GM21515 (cell line): Measurements from ENCODE around the gene LCN12.
A peak's percentile ranks its signal among the peaks of the same experiment; 100 is the strongest.
"Not testable (repeated sequence)": the region's sequence is repeated elsewhere in the genome, so short reads cannot be mapped to it uniquely, and the experiment has no call there.

ENCODE experiments used
- ATAC-seq: cut with Tn5 transposase; IDR thresholded peaks from one replicate; pipeline ENCODE4 v1.9.1; 2021; ENCODE audit not compliant: unreplicated experiment

Gene LCN12

DNA sequence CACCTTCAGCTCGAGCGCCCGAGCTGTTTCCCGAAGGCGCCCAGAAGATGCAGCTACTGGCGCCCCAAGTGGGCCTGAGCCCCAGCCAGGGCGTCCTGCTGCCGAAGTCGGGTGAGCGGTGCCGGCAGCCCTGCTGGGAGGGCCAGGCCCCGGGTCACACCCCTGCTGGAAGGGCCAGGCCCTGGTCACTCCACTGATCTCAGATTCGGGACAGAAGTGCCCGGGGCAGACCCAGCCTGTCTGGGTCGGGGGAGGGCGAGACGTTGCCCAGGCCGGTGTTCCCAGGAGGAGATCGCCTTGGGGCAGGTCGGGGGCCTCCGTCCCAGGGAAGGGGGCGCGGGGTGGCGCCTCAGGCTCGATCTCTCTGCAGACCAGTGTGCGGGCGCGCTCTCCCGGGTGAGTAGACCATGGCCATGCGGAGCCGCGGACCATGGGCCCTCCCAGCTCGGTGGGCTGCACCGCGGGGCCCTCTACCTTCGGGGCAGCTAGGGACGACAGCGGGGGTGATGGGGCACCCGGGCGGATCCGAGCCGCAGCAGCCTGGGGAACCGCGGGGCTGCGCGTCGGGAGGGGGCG is 33.0 kb downstream of the LCN12 start:
- ATAC-seq = no peak

DNA sequence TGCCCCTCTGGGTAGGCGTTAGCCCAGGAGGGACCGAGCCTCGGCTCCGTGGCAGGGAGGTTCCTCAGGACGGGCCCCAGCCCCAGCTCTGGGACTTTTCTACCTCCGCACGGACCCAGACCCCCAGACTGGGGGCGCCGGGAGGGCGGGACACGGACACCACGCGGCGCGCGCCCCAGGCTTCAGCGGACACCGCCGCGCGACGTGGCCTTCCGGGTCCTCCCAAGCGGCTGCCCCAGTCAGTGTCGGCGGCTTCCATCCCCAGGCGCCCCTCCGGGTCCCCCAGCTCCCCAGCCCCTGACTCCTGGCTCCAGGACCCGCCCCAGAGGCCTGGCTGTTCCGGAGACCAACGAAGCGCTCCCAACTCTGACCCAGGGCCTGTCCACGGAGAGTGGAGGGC is 33.8 kb downstream of the LCN12 start:
- no peak for ATAC-seq

DNA sequence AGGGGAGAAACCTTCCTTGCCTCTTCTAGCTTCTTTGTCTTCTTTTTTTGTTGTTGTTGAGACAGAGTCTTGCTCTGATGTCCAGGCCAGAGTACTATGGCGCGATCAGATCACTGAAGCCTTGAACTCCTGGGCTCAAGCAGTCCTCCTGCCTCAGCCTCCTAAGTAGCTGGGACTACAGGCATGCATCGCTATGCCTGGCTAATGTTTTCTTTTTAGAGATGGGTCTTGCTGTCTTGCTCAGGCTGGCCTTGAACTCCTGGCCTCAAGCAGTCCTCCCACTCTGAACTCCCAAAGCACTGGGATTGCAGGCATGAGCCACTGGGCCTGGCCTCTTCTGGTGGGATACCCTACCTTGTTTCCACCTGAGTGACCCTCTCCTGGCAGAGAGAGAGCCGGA is 36.8 kb downstream of the LCN12 start:
- ATAC-seq = no peak

DNA sequence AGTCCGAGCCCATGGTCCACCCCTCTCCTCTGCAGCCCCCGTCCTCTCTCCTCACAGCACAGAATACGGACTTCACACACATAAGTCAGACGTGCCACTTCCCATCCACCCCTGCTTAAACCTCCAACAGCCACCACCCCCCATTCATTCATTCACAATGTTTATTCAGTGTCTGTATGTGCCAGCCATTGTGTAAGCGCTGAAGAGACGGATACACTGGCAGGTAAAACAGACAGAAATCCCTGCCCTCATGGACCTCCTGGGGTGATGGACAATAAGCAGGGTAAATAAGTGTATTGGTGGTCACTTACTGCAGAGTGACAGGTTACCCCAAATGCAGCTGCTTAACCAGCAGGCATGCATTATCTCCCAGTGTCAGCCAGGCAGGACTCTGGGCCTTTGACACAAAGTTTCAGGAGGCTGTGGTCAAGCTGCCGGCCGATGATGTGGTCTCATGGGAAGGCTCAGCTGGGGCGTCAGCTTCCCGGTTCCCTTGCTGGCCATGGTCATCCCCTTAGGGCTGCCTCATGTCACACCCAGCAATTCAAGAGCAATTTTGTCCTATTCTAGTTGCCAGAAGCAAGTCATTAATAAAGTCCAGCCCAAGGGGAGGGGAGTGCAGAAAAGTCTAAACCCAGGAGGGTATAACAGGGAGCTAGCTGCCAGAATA is 38.3 kb downstream of the LCN12 start:
- ATAC-seq = no peak

DNA sequence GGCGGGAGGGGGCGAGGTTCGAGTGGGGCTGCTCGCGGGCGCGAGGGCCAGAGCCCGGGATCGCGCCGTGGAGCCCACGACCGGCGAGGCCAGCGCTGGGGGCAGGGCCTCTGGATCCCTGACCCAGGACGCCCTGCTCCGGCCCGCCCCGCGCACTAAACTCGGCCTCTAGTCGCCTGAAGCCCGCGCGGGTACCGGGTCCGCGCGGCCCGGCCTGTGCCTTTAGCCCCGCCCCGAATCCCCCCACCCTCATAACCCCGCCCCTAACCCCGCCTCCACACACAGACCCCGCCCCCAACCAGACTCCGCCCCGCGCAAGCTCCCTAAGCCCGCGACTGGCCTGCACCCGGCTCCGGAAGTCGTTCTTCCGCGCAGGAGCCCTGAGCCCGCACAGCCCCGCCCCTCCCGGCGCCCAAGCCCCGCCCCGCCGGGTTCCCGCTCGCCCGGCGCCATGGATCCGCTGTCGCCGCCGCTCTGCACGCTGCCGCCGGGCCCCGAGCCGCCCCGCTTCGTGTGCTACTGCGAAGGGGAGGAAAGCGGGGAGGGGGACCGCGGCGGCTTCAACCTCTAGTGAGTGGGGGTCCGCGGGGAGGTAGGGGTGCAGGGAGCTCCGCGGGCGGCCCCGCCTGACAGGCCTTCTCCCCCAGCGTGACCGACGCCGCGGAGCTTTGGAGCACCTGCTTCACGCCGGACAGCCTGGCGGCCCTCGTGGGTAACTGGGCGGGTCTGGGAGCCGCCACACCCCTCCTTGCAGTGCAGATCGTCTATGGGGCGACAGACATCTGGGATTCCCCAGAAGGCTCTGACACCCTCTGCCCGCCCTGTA is 40.1 kb downstream of the LCN12 start, which contains the start of gene PAXX:
Gene PAXX, plus strand, starts transcription at position 430 of the 826 bp plus-strand sequence. Its CDS starts 22 bp downstream, at position 452.
- ATAC-seq = peak; percentile 69

DNA sequence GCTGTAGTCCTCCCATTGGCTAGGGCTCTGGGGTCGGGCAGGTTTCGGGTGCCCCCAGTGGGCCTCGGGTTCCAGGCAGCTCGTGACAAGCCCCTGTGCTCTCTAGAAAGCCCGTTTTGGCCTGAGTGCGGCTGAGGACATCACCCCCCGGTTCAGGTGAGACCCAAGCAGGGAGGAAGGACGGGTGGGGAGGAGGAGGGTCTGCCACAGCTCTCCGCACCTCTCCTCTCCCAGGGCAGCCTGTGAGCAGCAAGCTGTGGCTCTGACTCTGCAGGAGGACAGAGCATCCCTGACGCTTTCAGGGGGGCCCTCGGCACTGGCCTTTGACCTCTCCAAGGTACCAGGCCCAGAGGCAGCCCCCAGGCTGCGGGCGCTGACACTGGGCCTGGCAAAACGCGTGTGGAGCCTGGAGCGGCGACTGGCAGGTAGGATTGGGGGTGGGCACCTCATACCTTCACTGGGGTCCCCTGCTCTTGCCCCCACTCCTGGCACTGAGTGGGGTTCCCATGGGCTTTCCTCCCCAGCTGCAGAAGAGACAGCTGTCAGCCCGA is 40.8 kb downstream of the LCN12 start:
- ATAC-seq = no peak

DNA sequence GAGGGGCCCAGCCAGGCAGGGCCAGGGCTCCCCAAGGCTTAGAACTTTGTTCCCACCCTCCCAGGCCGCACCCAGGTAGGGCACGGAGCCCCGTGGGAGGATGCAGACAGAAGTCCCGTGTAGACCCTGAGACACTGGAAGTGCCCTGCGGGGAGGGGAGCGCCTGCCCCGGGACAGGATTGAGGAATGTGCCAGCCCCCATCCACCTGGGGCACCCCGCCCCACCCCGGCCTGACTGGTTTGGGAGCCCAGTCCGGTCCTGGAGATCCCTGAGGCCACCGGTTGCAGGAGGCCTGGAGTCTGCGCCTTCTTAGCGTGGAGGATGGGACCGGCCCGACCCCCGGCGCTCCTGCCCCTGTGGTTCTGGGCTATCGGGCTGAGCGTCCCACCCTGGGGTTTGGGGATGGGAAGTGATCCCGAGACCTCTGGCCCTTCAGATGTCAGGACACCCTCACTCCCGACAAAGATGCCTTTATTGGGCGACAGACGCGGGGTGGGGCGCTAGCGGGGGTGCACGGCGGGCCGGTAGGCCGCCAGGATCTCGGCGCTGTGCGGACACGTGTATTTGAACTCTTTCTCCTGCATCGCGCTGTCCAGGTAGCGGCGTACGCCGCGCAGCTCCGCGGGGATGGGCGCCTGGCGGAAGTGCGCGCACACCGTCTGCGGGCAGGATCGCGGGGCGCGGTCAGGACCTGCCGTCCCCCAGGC is 42.3 kb downstream of the LCN12 start:
- no peak for ATAC-seq

DNA sequence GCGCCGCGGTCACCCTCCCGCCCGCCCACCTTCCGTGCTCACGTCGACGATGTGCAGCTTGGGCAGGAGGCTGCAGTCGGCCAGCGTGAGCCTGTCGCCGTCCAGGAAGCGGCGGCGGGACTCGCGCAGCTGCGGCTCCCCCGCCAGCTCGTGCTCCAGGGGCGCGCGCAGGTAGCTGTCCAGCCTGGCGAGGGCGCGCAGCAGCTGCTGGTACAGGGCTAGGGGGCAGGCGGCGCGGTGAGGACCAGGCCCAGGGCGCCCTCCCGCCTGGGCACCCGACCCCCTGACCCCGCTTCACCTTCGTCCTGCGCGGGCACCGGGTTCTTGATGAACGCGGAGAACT is 42.8 kb downstream of the LCN12 start:
- ATAC-seq = no peak

DNA sequence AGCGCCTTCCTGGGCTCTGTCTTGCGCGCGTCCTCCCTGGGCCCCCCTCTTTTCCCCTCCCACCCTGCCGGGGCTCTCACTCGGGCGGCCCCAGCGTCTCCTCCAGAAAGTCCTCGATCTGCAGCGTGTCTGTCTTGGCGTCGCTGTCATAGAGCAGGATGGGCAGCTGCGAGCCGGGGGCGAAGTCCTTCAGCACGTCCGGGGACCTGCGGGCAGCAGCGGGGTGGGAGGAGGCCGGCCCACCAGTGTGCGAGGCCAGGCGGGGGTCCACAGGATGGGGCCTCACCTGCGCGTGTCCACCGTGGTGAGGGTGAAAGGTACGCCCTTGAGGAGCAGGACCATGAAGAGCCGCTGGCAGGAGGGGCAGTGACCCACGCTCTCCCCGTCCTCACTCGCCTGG is 43.3 kb downstream of the LCN12 start:
- ATAC-seq = no peak

DNA sequence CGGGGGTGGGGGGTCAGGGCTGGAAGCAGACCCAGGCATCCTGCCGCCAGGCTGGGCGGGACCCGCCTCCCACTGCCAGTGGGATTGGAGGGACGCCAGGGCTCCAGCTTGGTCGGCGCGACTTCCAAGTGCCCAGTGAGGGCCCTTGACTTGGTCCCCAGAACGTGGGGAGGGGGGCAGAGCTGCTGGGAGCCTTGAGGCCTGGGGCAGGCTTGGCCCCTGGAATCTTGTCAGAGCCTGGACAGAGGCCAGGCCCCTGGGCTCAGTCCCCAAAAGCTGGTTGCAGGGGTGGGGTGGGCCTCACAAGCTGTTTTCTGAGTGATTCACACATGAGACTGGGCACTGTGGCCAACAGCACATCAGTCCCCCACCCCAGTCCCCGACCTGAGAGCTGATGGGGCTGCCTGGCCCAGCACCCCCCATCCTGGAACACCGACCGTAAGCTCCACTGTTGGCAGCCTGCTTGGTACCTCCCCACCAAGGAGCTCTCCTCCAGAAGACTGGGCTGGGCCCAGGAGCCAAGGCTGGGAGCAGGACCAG is 43.8 kb downstream of the LCN12 start:
- no peak for ATAC-seq

DNA sequence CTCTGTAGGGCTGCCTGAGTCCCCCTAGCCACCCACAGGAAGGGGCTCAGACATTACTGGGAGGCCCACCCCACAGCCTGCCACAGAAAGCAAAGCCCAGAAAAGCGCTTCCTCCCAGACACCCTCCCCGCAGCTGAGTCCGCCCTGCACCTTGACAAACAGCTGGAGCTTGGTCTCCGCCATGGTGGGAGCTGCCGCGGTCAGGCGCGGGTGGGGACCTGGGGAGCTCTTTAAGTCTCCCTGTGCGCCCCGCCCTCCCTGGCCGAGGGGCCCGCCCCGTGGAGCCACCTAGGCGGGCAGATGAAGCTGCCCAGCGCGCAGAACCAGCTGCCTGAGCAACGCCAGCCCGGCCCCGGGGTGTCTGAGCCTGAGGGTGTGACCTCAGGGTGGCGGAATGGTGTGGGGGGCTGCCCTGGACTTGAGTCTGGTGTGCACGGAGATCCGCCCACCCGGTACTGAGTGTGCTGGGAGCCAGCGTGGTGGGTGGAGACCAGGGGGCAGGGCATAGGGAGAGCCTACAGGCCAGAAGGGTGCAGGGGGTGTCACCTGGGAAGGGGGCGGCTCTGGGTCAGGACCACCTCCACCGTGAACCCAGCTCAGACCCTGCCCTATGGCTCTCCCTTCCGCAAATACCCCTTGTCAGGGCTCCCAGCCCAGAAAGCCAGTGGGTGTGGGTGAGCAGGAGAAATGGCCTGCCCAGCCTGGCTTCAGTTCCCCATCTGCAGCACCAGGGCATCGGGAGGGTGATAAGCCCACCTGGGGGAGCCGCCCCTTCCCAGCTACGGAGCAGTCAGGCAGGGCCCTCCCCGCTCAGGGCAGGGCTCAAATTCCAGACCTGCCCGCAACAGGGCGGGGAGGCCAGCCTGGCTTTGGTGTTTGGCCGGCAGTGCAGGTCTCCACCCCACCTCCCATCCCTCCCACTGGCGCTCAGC is 44.6 kb downstream of the LCN12 start, which contains the start of gene CLIC3:
Gene CLIC3, minus strand, starts transcription at position 208 of the 932 bp plus-strand sequence. Its CDS starts 25 bp downstream, at position 183.
- no peak for ATAC-seq

DNA sequence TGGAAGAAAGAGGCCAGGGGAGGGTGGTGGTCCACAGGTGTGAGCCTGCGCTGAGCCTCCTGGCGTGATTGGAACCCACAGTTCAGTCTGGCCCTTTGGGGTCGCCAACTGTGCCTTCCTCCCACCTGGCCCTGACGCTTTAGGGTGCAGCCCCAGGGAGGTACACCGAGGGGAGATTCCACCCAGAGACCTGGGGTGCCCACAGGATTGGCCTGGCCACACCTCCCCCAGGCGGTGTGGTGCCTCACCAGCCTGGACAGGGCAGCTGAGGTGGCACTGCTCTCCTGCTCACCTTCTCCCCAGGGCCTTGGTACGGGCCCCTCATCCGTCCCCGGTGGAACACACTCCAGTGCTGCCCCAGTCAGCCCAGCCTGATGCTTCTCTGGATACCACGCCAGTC is 45.3 kb downstream of the LCN12 start:
- no peak for ATAC-seq

DNA sequence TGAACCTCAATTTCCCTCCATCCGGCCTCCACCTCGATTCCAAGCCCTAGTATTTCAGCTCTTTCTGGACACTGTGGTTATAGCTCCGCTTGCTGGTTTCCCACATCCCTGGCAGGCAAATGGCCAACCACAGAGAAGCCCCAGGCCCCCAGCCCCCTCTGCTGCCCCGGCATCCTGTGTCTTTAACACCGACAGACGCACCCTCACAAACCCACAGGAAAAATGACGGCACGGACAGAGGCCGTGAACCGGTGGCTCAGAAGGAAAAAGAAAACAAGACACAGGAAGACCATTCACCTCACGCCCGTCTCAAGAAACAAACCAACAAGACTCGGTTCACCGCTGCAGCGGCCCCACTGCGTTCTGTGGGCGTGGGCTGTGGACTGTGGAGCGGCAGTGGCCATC is 45.8 kb downstream of the LCN12 start:
- ATAC-seq = no peak

DNA sequence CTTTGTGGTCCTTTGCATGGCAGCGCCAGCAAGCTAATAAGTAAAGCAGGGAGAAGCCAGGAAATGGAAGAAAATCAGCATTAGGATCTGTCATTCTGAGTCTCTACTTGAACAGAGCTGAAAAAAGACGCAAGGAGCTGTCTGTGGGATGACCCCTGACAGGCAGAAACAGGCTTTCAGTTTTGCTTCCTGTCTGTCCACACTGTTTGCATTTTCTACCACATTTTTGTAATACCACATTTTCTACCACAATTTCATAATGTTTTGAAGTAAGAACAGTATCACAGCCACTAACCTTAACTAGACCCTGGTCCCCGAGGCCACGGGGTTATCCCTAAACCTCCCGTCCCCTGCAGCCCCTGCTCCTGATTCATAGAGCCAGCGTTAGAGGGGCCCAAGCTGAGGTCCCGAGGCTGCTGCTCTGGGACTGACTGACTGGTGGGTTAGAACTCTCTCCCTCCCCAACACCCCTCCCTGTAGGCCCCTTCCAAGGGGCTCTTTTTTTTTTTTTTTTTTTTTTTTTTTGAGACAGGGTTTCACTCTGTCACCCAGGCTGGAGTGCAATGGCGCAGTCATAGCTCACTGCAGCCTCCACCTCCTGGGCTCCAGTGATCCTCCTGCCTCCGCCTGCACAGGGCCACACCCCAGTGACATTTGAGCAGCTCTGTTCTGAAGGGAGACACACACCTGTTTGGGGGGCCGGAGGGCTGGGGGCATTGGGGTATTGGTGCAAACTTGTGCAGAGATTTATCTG is 48.3 kb downstream of the LCN12 start:
- peak; percentile 69 for ATAC-seq

DNA sequence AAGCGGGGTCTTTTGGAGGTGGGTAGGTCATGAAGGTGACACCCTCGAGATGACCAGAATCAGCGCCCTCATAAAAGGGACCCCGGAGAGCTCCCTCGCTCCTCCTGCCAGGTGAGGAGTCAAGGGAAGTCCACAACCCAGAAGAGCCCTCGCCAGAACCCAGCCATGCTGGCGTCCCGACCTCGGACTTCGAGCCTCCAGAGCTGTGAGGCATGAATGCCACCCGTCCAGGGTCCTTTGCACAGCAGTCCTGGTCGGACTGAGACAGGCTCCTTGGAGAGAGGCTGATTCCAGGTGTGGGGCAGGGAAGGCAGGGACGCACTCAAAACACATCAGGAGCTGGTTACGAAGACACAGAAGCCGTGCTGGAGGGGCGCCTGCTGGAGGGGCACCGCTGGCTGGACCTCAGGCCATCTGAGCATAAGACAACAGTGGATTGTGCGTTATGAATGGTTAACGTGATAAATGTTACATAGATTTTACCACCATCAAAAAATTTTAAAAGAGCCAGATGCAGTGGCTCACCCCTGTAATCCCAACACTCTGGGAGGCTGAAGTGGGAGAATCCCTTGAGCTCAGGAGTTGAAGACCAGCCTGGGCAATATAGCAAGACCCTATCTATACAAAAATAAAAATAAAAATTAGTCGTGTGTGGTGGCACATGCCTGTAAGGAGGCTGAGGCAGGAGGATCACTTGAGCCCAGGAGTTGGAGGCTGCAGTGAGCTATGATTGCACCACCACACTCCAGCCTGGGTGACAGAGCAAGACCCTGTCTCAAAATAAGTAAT is 50.0 kb downstream of the LCN12 start:
- no peak for ATAC-seq

DNA sequence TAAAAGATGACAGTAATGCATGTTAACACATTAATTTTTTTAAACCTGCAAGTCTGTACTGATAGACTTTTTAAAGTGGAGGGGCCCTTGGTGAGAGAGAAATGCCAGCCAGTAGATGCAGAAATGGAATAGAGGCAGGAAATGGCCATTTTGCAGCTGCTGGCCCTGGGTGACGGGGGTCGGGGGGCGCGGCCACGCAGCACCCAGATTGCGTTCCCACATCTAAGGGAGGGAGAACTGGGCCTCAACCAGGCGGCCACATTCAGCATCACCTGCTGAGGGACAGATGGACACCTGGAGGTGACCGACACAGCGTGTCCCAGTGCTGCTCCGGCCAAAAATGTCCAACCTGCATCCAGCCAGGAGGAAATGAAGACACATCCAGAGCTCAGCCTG is 50.6 kb downstream of the LCN12 start:
- ATAC-seq = no peak

DNA sequence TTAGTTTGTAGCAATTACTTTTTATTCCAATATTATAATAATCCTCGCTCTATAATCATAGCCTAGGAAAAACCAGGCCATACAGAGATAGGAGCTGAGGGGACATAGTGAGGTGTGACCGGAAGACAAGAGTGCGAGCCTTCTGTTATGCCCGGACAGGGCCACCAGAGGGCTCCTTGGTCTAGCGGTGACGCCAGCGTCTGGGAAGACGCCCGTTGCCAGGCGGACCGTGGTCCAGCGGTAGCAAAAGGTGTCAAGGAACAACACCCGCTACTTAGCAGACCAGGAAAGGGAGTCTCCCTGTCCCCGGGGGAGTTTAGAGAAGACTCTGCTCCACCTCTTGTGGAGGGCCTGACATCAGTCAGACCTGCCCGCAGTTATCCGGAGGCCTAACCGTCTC is 52.2 kb downstream of the LCN12 start:
- not testable (repeated sequence) for ATAC-seq
